WTC11 (cell line): ENCODE results near the gene HYAL2. TPM values are rescaled to one million over a fixed set of nuclear protein-coding genes. Genes with fewer than 3 reads are reported as not detected.

Source experiments
- ATF1 ChIP-seq: sonication (generic); formaldehyde crosslinking; IDR thresholded peaks from 2 replicates; pipeline ENCODE4 v1.8.1; 2023; ENCODE audit warnings: mild to moderate bottlenecking, moderate library complexity, missing genetic modification reagents
- EMX1 ChIP-seq: fragments of 250-450 bp; sonication (Bioruptor Pico); IDR thresholded peaks from 2 replicates; pipeline ENCODE4 v1.8.0; 2021; ENCODE audit warnings: mild to moderate bottlenecking
- GRHL2 ChIP-seq: fragments of 250-450 bp; sonication (Bioruptor Pico); IDR thresholded peaks from 2 replicates; pipeline ENCODE4 v1.8.0; 2022; ENCODE audit warnings: mild to moderate bottlenecking, moderate library complexity; ENCODE audit not compliant: insufficient replicate concordance, severe bottlenecking
- IRF2 ChIP-seq: sonication (generic); formaldehyde crosslinking; IDR thresholded peaks from 2 replicates; pipeline ENCODE4 v1.8.0; 2022; ENCODE audit warnings: low read depth, missing genetic modification reagents, borderline replicate concordance
- NR1H2 ChIP-seq: sonication (generic); formaldehyde crosslinking; IDR thresholded peaks from 2 replicates; pipeline ENCODE4 v1.9.0; 2021; ENCODE audit warnings: mild to moderate bottlenecking, moderate library complexity, missing genetic modification reagents
- NR3C1 ChIP-seq: sonication (generic); formaldehyde crosslinking; conservative IDR thresholded peaks from 2 replicates; pipeline ENCODE4 v1.8.1; 2023; ENCODE audit warnings: low read depth, mild to moderate bottlenecking, missing genetic modification reagents
- RELA ChIP-seq: sonication (generic); formaldehyde crosslinking; IDR thresholded peaks from 2 replicates; pipeline ENCODE4 v1.8.1; 2022; ENCODE audit warnings: missing genetic modification reagents, mild to moderate bottlenecking, borderline replicate concordance
- SMAD3 ChIP-seq: sonication (generic); formaldehyde crosslinking; IDR thresholded peaks from 2 replicates; pipeline ENCODE4 v1.8.0; 2022; ENCODE audit warnings: missing genetic modification reagents, mild to moderate bottlenecking, borderline replicate concordance
- SMAD4 ChIP-seq: sonication (generic); formaldehyde crosslinking; IDR thresholded peaks from 2 replicates; pipeline ENCODE4 v1.8.0; 2022; ENCODE audit warnings: mild to moderate bottlenecking, missing genetic modification reagents
- TEAD1 ChIP-seq: sonication (generic); formaldehyde crosslinking; IDR thresholded peaks from 2 replicates; pipeline ENCODE4 v1.8.0; 2022; ENCODE audit warnings: mild to moderate bottlenecking, missing genetic modification reagents
- ZNF232 ChIP-seq: sonication (generic); formaldehyde crosslinking; IDR thresholded peaks from 2 replicates; pipeline ENCODE4 v1.8.0; 2022; ENCODE audit warnings: mild to moderate bottlenecking, missing genetic modification reagents
- total RNA-seq: library from RNA; stranded (reverse); gene quantifications from 3 replicates; pipeline ENCODE4 v1.2.3, GENCODE V29; 2021
- TF ChIP-seq, protein P1 (sequence below): sonication (generic); formaldehyde crosslinking; IDR thresholded peaks from 2 replicates; pipeline ENCODE4 v1.8.1; 2023; ENCODE audit warnings: mild to moderate bottlenecking, missing genetic modification reagents, moderate library complexity
- TF ChIP-seq, protein P2 (sequence below): sonication (generic); formaldehyde crosslinking; conservative IDR thresholded peaks from 2 replicates; pipeline ENCODE4 v1.8.1; 2022; ENCODE audit warnings: mild to moderate bottlenecking, missing genetic modification reagents
- TF ChIP-seq, protein P3 (sequence below): sonication (generic); formaldehyde crosslinking; IDR thresholded peaks from 2 replicates; pipeline ENCODE4 v1.8.1; 2023; ENCODE audit warnings: mild to moderate bottlenecking, moderate library complexity, missing genetic modification reagents
- TF ChIP-seq, protein P4 (sequence below): sonication (generic); formaldehyde crosslinking; conservative IDR thresholded peaks from 2 replicates; pipeline ENCODE4 v1.8.1; 2023; ENCODE audit warnings: mild to moderate bottlenecking, low read depth, missing genetic modification reagents, moderate library complexity
- TF ChIP-seq, protein P5 (sequence below): fragments of 250-450 bp; sonication (Bioruptor Pico); IDR thresholded peaks from 2 replicates; pipeline ENCODE4 v1.9.0; 2021; ENCODE audit warnings: mild to moderate bottlenecking, borderline replicate concordance
- TF ChIP-seq, protein P6 (sequence below): sonication (generic); formaldehyde crosslinking; IDR thresholded peaks from 2 replicates; pipeline ENCODE4 v1.8.1; 2023; ENCODE audit warnings: mild to moderate bottlenecking, missing genetic modification reagents
- TF ChIP-seq, protein P7 (sequence below): sonication (generic); formaldehyde crosslinking; IDR thresholded peaks from 2 replicates; pipeline ENCODE4 v1.8.1; 2022; ENCODE audit warnings: low read depth, mild to moderate bottlenecking, moderate library complexity, missing genetic modification reagents, borderline replicate concordance
- TF ChIP-seq, protein P8 (sequence below): fragments of 200-600 bp; IDR thresholded peaks from 2 replicates; pipeline ENCODE4 v1.8.0; 2022; ENCODE audit warnings: antibody characterized with exemption
- TF ChIP-seq, protein P9 (sequence below): fragments of 250-450 bp; sonication (Bioruptor Pico); conservative IDR thresholded peaks from 2 replicates; pipeline ENCODE4 v1.9.0; 2021; ENCODE audit warnings: mild to moderate bottlenecking

The HYAL2 gene
- total RNA-seq, 1 experiment from 2014 or later, result 58.0 TPM

DNA sequence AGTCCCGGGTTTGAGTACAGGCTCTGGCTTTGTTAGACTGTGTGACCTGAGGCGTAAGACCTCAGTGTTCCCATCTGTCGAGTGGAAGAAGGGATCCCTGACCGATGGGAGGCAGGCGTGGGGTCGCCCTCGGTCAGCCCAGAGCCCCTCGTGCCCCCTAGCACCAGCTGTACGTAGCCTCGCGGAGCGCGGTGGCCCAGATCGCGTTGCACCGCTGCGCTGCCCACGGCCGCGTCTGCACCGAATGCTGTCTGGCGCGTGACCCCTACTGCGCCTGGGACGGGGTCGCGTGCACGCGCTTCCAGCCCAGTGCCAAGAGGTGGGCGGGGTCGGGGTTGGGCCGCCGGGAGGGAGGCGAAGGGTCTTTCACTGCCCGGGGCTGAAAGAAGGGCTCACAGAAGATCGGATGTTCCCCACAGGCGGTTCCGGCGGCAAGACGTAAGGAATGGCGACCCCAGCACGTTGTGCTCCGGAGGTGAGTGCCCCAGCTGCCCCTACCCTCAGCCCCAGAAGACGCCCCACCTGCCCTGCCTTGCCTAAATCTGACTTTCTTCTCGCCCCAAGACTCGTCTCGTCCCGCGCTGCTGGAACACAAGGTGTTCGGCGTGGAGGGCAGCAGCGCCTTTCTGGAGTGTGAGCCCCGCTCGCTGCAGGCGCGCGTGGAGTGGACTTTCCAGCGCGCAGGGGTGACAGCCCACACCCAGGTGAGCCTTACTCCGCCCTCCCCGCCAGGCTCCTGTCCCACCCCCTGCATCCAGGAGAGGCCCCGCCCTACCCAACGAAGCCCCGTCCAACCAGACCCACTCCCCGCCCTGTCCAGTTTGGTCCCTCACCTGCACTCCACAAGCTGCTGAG, 47.2 kb downstream of the HYAL2 start (continued):
- TF ChIP-seq TEAD1 (CRISPR knock-in tag) (no peak), SMAD4 (no peak), NR3C1 (CRISPR knock-in tag) (no peak), ZNF232 (CRISPR knock-in tag) (no peak), RELA (CRISPR knock-in tag) (no peak), EMX1 (CRISPR knock-in tag) (no peak), ATF1 (no peak), GRHL2 (CRISPR knock-in tag) (no peak), NR1H2 (no peak), IRF2 (CRISPR knock-in tag) (no peak), SMAD3 (CRISPR knock-in tag) (no peak)
- TF ChIP-seq, protein P1, sequence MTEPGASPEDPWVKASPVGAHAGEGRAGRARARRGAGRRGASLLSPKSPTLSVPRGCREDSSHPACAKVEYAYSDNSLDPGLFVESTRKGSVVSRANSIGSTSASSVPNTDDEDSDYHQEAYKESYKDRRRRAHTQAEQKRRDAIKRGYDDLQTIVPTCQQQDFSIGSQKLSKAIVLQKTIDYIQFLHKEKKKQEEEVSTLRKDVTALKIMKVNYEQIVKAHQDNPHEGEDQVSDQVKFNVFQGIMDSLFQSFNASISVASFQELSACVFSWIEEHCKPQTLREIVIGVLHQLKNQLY (CRISPR knock-in tag), result no peak
- TF ChIP-seq, protein P2, sequence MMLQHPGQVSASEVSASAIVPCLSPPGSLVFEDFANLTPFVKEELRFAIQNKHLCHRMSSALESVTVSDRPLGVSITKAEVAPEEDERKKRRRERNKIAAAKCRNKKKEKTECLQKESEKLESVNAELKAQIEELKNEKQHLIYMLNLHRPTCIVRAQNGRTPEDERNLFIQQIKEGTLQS (CRISPR knock-in tag), result no peak
- TF ChIP-seq, protein P3, sequence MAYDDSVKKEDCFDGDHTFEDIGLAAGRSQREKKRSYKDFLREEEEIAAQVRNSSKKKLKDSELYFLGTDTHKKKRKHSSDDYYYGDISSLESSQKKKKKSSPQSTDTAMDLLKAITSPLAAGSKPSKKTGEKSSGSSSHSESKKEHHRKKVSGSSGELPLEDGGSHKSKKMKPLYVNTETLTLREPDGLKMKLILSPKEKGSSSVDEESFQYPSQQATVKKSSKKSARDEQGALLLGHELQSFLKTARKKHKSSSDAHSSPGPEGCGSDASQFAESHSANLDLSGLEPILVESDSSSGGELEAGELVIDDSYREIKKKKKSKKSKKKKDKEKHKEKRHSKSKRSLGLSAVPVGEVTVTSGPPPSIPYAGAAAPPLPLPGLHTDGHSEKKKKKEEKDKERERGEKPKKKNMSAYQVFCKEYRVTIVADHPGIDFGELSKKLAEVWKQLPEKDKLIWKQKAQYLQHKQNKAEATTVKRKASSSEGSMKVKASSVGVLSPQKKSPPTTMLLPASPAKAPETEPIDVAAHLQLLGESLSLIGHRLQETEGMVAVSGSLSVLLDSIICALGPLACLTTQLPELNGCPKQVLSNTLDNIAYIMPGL (CRISPR knock-in tag), result no peak; the same call in none of the 2 replicates
- TF ChIP-seq, protein P4, sequence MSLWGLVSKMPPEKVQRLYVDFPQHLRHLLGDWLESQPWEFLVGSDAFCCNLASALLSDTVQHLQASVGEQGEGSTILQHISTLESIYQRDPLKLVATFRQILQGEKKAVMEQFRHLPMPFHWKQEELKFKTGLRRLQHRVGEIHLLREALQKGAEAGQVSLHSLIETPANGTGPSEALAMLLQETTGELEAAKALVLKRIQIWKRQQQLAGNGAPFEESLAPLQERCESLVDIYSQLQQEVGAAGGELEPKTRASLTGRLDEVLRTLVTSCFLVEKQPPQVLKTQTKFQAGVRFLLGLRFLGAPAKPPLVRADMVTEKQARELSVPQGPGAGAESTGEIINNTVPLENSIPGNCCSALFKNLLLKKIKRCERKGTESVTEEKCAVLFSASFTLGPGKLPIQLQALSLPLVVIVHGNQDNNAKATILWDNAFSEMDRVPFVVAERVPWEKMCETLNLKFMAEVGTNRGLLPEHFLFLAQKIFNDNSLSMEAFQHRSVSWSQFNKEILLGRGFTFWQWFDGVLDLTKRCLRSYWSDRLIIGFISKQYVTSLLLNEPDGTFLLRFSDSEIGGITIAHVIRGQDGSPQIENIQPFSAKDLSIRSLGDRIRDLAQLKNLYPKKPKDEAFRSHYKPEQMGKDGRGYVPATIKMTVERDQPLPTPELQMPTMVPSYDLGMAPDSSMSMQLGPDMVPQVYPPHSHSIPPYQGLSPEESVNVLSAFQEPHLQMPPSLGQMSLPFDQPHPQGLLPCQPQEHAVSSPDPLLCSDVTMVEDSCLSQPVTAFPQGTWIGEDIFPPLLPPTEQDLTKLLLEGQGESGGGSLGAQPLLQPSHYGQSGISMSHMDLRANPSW (CRISPR knock-in tag), result no peak
- TF ChIP-seq, protein P5, sequence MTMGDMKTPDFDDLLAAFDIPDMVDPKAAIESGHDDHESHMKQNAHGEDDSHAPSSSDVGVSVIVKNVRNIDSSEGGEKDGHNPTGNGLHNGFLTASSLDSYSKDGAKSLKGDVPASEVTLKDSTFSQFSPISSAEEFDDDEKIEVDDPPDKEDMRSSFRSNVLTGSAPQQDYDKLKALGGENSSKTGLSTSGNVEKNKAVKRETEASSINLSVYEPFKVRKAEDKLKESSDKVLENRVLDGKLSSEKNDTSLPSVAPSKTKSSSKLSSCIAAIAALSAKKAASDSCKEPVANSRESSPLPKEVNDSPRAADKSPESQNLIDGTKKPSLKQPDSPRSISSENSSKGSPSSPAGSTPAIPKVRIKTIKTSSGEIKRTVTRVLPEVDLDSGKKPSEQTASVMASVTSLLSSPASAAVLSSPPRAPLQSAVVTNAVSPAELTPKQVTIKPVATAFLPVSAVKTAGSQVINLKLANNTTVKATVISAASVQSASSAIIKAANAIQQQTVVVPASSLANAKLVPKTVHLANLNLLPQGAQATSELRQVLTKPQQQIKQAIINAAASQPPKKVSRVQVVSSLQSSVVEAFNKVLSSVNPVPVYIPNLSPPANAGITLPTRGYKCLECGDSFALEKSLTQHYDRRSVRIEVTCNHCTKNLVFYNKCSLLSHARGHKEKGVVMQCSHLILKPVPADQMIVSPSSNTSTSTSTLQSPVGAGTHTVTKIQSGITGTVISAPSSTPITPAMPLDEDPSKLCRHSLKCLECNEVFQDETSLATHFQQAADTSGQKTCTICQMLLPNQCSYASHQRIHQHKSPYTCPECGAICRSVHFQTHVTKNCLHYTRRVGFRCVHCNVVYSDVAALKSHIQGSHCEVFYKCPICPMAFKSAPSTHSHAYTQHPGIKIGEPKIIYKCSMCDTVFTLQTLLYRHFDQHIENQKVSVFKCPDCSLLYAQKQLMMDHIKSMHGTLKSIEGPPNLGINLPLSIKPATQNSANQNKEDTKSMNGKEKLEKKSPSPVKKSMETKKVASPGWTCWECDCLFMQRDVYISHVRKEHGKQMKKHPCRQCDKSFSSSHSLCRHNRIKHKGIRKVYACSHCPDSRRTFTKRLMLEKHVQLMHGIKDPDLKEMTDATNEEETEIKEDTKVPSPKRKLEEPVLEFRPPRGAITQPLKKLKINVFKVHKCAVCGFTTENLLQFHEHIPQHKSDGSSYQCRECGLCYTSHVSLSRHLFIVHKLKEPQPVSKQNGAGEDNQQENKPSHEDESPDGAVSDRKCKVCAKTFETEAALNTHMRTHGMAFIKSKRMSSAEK (CRISPR knock-in tag), result no peak
- TF ChIP-seq, protein P6, sequence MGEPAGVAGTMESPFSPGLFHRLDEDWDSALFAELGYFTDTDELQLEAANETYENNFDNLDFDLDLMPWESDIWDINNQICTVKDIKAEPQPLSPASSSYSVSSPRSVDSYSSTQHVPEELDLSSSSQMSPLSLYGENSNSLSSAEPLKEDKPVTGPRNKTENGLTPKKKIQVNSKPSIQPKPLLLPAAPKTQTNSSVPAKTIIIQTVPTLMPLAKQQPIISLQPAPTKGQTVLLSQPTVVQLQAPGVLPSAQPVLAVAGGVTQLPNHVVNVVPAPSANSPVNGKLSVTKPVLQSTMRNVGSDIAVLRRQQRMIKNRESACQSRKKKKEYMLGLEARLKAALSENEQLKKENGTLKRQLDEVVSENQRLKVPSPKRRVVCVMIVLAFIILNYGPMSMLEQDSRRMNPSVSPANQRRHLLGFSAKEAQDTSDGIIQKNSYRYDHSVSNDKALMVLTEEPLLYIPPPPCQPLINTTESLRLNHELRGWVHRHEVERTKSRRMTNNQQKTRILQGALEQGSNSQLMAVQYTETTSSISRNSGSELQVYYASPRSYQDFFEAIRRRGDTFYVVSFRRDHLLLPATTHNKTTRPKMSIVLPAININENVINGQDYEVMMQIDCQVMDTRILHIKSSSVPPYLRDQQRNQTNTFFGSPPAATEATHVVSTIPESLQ (CRISPR knock-in tag), result no peak
- TF ChIP-seq, protein P7, sequence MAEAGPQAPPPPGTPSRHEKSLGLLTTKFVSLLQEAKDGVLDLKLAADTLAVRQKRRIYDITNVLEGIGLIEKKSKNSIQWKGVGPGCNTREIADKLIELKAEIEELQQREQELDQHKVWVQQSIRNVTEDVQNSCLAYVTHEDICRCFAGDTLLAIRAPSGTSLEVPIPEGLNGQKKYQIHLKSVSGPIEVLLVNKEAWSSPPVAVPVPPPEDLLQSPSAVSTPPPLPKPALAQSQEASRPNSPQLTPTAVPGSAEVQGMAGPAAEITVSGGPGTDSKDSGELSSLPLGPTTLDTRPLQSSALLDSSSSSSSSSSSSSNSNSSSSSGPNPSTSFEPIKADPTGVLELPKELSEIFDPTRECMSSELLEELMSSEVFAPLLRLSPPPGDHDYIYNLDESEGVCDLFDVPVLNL (CRISPR knock-in tag), result no peak
- TF ChIP-seq, protein P8, sequence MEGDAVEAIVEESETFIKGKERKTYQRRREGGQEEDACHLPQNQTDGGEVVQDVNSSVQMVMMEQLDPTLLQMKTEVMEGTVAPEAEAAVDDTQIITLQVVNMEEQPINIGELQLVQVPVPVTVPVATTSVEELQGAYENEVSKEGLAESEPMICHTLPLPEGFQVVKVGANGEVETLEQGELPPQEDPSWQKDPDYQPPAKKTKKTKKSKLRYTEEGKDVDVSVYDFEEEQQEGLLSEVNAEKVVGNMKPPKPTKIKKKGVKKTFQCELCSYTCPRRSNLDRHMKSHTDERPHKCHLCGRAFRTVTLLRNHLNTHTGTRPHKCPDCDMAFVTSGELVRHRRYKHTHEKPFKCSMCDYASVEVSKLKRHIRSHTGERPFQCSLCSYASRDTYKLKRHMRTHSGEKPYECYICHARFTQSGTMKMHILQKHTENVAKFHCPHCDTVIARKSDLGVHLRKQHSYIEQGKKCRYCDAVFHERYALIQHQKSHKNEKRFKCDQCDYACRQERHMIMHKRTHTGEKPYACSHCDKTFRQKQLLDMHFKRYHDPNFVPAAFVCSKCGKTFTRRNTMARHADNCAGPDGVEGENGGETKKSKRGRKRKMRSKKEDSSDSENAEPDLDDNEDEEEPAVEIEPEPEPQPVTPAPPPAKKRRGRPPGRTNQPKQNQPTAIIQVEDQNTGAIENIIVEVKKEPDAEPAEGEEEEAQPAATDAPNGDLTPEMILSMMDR, result no peak
- TF ChIP-seq, protein P9, sequence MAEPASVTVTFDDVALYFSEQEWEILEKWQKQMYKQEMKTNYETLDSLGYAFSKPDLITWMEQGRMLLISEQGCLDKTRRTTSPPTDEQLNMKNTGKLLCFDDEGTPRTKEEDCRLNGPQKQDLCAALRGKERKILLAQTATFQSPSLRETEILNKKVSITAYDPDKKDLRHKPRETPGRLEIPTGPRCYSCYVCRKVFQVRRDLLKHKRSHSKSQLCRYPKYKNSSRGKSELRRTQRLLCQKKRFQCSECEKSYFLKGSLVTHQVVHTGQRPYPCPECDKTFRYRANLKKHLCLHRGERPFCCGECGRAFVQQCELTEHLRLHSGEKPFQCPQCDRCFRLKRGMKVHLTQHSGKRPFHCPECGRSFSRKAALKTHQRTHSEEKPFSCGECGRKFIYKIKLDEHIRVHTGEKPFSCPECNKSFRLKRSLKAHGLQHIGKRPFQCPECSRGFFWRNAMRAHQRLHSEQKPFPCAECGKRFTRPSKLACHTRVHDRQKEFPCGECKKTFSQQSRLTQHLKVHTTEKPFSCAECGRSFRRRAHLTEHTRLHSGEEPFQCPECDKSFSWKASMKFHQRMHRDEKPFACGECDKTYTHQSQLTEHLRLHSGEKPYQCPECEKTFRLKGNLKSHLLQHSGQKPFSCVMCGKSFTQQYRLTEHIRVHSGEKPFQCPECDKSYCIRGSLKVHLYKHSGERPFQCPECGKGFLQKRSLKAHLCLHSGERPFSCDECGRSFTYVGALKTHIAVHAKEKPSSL (CRISPR knock-in tag), result no peak
